Osteoblast (primary cell): ENCODE results near the gene PDGFB. TPM values are rescaled to one million over a fixed set of nuclear protein-coding genes. Genes with fewer than 3 reads are reported as not detected.

Experiments
- DNase-seq: peaks from one replicate; pipeline ENCODE4 v3.0.0; 2011; ENCODE audit warnings: low spot score, mixed read lengths; ENCODE audit not compliant: insufficient read length; ENCODE audit errors: missing footprints
- H2AFZ ChIP-seq: 2 replicates; pipeline ENCODE4 v1.6.0; 2011; ENCODE audit warnings: mild to moderate bottlenecking, low read length
- H3K27ac ChIP-seq: 2 replicates; pipeline ENCODE4 v1.5.1; 2011; ENCODE audit warnings: mild to moderate bottlenecking, low read depth, low read length, moderate library complexity
- H3K27me3 ChIP-seq: 2 replicates; pipeline ENCODE4 v1.6.0; 2012; ENCODE audit warnings: mild to moderate bottlenecking, control low read depth, inconsistent platforms, low read length, moderate library complexity; ENCODE audit not compliant: insufficient read depth
- H3K36me3 ChIP-seq: 2 replicates; pipeline ENCODE4 v1.5.1; 2011; ENCODE audit warnings: mild to moderate bottlenecking, low read length, control low read depth, moderate library complexity; ENCODE audit not compliant: insufficient read depth
- H3K4me1 ChIP-seq: 2 replicates; pipeline ENCODE4 v1.5.1; 2011; ENCODE audit warnings: mild to moderate bottlenecking, low read length, control low read depth, moderate library complexity; ENCODE audit not compliant: insufficient read depth
- H3K4me2 ChIP-seq: 2 replicates; pipeline ENCODE4 v1.6.0; 2011; ENCODE audit warnings: mild to moderate bottlenecking, low read length; ENCODE audit not compliant: insufficient read depth
- H3K4me3 ChIP-seq: fragments of 200-600 bp; sonication (generic); 3 replicates; pipeline ENCODE4 v1.5.1; 2012; ENCODE audit warnings: mild to moderate bottlenecking, low read length, inconsistent platforms; ENCODE audit not compliant: insufficient read depth
- H3K79me2 ChIP-seq: 2 replicates; pipeline ENCODE4 v1.6.0; 2012; ENCODE audit warnings: mild to moderate bottlenecking, low read length, control low read depth, inconsistent platforms; ENCODE audit not compliant: insufficient read depth
- H3K9me3 ChIP-seq: 2 replicates; pipeline ENCODE4 v1.5.1; 2011; ENCODE audit warnings: low read depth, low read length, control low read depth
- H4K20me1 ChIP-seq: 2 replicates; pipeline ENCODE4 v1.6.0; 2012; ENCODE audit warnings: mild to moderate bottlenecking, low read length, control low read depth; ENCODE audit not compliant: insufficient read depth
- total RNA-seq: library from RNA; depleted of rRNA; stranded (reverse); fragments of >200 nt; gene quantifications from 2 replicates; pipeline ENCODE4 v1.2.3, GENCODE V29; 2012
- TF ChIP-seq, protein P1 (sequence below): IDR thresholded peaks from 2 replicates; pipeline ENCODE4 v1.5.1; 2011; ENCODE audit warnings: mild to moderate bottlenecking, low read depth, low read length, moderate library complexity; ENCODE audit errors: extremely low read depth

The PDGFB gene
- total RNA-seq, 1 donor = under 0.01 TPM

- peaks cover 6% of the 10 kb centered on the region for H3K4me1 ChIP-seq
- H4K20me1 ChIP-seq = no peaks in the 10 kb centered on the region
- no peak overlapping the region for H3K4me2 ChIP-seq
- no peaks in the 10 kb centered on the region for H3K36me3 ChIP-seq
- H3K27me3 ChIP-seq = peaks cover 4% of the 10 kb centered on the region
- H2AFZ ChIP-seq = no peak overlapping the region
- DNase-seq = peak; percentile 87
- H3K9me3 ChIP-seq = no peaks in the 10 kb centered on the region
- H3K79me2 ChIP-seq = no peaks in the 10 kb centered on the region
- TF ChIP-seq, protein P1, sequence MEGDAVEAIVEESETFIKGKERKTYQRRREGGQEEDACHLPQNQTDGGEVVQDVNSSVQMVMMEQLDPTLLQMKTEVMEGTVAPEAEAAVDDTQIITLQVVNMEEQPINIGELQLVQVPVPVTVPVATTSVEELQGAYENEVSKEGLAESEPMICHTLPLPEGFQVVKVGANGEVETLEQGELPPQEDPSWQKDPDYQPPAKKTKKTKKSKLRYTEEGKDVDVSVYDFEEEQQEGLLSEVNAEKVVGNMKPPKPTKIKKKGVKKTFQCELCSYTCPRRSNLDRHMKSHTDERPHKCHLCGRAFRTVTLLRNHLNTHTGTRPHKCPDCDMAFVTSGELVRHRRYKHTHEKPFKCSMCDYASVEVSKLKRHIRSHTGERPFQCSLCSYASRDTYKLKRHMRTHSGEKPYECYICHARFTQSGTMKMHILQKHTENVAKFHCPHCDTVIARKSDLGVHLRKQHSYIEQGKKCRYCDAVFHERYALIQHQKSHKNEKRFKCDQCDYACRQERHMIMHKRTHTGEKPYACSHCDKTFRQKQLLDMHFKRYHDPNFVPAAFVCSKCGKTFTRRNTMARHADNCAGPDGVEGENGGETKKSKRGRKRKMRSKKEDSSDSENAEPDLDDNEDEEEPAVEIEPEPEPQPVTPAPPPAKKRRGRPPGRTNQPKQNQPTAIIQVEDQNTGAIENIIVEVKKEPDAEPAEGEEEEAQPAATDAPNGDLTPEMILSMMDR = no peak
- no peak overlapping the region for H3K27ac ChIP-seq
- no peak overlapping the region for H3K4me3 ChIP-seq
Observed at GRCh38 chr22:39231197-39231950, 13.4 kb downstream of the PDGFB start.

GRCh38 chr22:39230261-39231196, 14.3 kb downstream of the PDGFB start:
- H2AFZ ChIP-seq = no peak overlapping the region
- H3K9me3 ChIP-seq = no peaks in the 10 kb centered on the region
- H3K27me3 ChIP-seq = no peaks in the 10 kb centered on the region
- H3K4me2 ChIP-seq = no peak overlapping the region
- H3K36me3 ChIP-seq = no peaks in the 10 kb centered on the region
- peaks cover 6% of the 10 kb centered on the region for H3K4me1 ChIP-seq
- TF ChIP-seq, protein P1 = no peak
- no peak overlapping the region for H3K27ac ChIP-seq
- DNase-seq = peak; percentile 80
- H3K4me3 ChIP-seq = no peak overlapping the region
- H4K20me1 ChIP-seq = no peaks in the 10 kb centered on the region
- no peaks in the 10 kb centered on the region for H3K79me2 ChIP-seq

DNA sequence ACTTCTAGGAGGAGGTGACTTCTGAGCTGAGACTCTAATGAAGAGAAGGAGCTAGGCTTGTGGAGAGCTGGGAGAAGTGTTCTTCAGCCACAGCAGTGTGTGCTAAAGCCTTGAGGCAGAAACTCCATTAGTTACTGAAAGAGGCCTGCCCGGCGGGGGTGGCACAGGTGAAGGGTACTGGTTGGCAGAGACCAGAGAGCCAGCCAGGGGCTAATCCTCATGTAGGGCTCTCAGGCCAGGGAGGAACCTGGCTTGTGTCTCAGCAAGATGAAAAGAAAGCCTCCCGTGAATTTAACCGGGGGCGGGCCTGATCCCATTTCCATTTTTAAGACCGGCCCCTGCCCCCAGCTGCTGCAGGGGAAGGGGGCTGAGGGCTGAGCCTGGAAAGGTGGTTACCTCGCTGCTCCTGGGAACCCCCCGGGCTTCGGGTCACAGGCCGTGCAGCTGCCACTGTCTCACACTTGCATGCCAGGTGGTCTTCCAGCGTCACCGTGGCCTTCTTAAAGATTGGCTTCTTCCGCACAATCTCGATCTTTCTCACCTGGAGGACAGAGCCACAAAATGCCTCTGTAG, 15.0 kb downstream of the PDGFB start:
- Histone ChIP-seq H3K79me2 (no peaks in the 10 kb centered on the region), H3K27ac (no peak overlapping the region)

More for the DNA sequence above, 15.0 kb downstream of the PDGFB start:
- Histone ChIP-seq H3K9me3 (no peaks in the 10 kb centered on the region), H3K27me3 (no peaks in the 10 kb centered on the region), H2AFZ (no peak overlapping the region), H3K4me3 (no peak overlapping the region), H4K20me1 (no peaks in the 10 kb centered on the region), H3K4me2 (no peak overlapping the region), H3K36me3 (no peaks in the 10 kb centered on the region), H3K4me1 (peaks cover 6% of the 10 kb centered on the region)
- TF ChIP-seq, protein P1 = no peak
- DNase-seq = peak; percentile 67
